Measurements from ENCODE around the gene LSMEM2.

Gene LSMEM2

GRCh38 chr3:50275141-50275995 lies 3.5 kb upstream of the LSMEM2 start:
- H3K4me3 ChIP-seq (ENCODE audit: insufficient read depth, low read length, poor library complexity, severe bottlenecking): no peak overlapping the region

GRCh38 chr3:50275996-50276761 lies 2.7 kb upstream of the LSMEM2 start:
- Histone ChIP-seq H2AFZ (ENCODE audit: low read depth, low read length, severe bottlenecking) (no peak overlapping the region), H4K20me1 (ENCODE audit: low read depth, low read length) (no peaks in the 10 kb centered on the region), H3K4me2 (ENCODE audit: low read depth, low read length, poor library complexity, severe bottlenecking) (no peak overlapping the region), H3K9ac (ENCODE audit: low read length) (no peak overlapping the region), H3K79me2 (ENCODE audit: insufficient read depth, low read length) (no peaks in the 10 kb centered on the region), H3K36me3 (ENCODE audit: low read length) (no peaks in the 10 kb centered on the region), H3K4me3 (ENCODE audit: insufficient read depth, low read length, poor library complexity, severe bottlenecking) (no peak overlapping the region), H3K9me3 (ENCODE audit: insufficient read depth, low read length) (no peaks in the 10 kb centered on the region), H3K27me3 (ENCODE audit: low read length) (no peaks in the 10 kb centered on the region), H3K9me2 (replicated peaks; ENCODE audit: insufficient read depth, low read length) (no peaks in the 10 kb centered on the region), H3K27ac (ENCODE audit: low read depth, low read length) (no peak overlapping the region), H3F3A (ENCODE audit: insufficient read depth) (no peaks in the 10 kb centered on the region)
- TF ChIP-seq CTCF (IDR thresholded peaks at IDR 0.05; ENCODE audit: insufficient read depth, low read length, poor library complexity, severe bottlenecking) (no peak), EZH2phosphoT487 (conservative IDR thresholded peaks at IDR 0.05; ENCODE audit: low read length) (no peak)

More at GRCh38 chr3:50275141-50275995, 3.5 kb upstream of the LSMEM2 start:
- H3K4me2 ChIP-seq (ENCODE audit: low read depth, low read length, poor library complexity, severe bottlenecking): no peak overlapping the region
- no peaks in the 10 kb centered on the region for H4K20me1 ChIP-seq (ENCODE audit: low read depth, low read length)
- no peak overlapping the region for H2AFZ ChIP-seq (ENCODE audit: low read depth, low read length, severe bottlenecking)
- H3K9ac ChIP-seq (ENCODE audit: low read length): no peak overlapping the region
- no peaks in the 10 kb centered on the region for H3K36me3 ChIP-seq (ENCODE audit: low read length)
- H3K79me2 ChIP-seq (ENCODE audit: insufficient read depth, low read length): no peaks in the 10 kb centered on the region
- no peaks in the 10 kb centered on the region for H3K9me3 ChIP-seq (ENCODE audit: insufficient read depth, low read length)
- H3F3A ChIP-seq (ENCODE audit: insufficient read depth): no peaks in the 10 kb centered on the region
- H3K27me3 ChIP-seq (ENCODE audit: low read length): no peaks in the 10 kb centered on the region
- H3K9me2 ChIP-seq (replicated peaks; ENCODE audit: insufficient read depth, low read length): no peaks in the 10 kb centered on the region
- no peak for TF ChIP-seq CTCF (IDR thresholded peaks at IDR 0.05; ENCODE audit: insufficient read depth, low read length, poor library complexity, severe bottlenecking)
- no peak for TF ChIP-seq EZH2phosphoT487 (conservative IDR thresholded peaks at IDR 0.05; ENCODE audit: low read length)
- no peak overlapping the region for H3K27ac ChIP-seq (ENCODE audit: low read depth, low read length)

- no peak overlapping the region for H2AFZ ChIP-seq (ENCODE audit: low read depth, low read length, severe bottlenecking)
- no peak overlapping the region for H3K4me3 ChIP-seq (ENCODE audit: insufficient read depth, low read length, poor library complexity, severe bottlenecking)
- H3K27me3 ChIP-seq (ENCODE audit: low read length): no peaks in the 10 kb centered on the region
- H3K9me3 ChIP-seq (ENCODE audit: insufficient read depth, low read length): no peaks in the 10 kb centered on the region
- no peak overlapping the region for H3K27ac ChIP-seq (ENCODE audit: low read depth, low read length)
- no peaks in the 10 kb centered on the region for H3K36me3 ChIP-seq (ENCODE audit: low read length)
- no peaks in the 10 kb centered on the region for H3K79me2 ChIP-seq (ENCODE audit: insufficient read depth, low read length)
- H3K4me2 ChIP-seq (ENCODE audit: low read depth, low read length, poor library complexity, severe bottlenecking): no peak overlapping the region
- H3K9ac ChIP-seq (ENCODE audit: low read length): no peak overlapping the region
- no peaks in the 10 kb centered on the region for H3F3A ChIP-seq (ENCODE audit: insufficient read depth)
- H3K9me2 ChIP-seq (replicated peaks; ENCODE audit: insufficient read depth, low read length): no peaks in the 10 kb centered on the region
- no peak for TF ChIP-seq CTCF (IDR thresholded peaks at IDR 0.05; ENCODE audit: insufficient read depth, low read length, poor library complexity, severe bottlenecking)
- no peak for TF ChIP-seq EZH2phosphoT487 (conservative IDR thresholded peaks at IDR 0.05; ENCODE audit: low read length)
- H4K20me1 ChIP-seq (ENCODE audit: low read depth, low read length): no peaks in the 10 kb centered on the region
Observed at GRCh38 chr3:50276762-50277101, 2.2 kb upstream of the LSMEM2 start.
